GM18868 (cell line): ENCODE data around the gene YOD1.

ENCODE experiments used
- ATAC-seq: cut with Tn5 transposase; IDR thresholded peaks from one replicate; pipeline ENCODE4 v1.9.1; 2021; ENCODE audit warnings: mild to moderate bottlenecking, moderate library complexity; ENCODE audit not compliant: unreplicated experiment

Gene YOD1

DNA sequence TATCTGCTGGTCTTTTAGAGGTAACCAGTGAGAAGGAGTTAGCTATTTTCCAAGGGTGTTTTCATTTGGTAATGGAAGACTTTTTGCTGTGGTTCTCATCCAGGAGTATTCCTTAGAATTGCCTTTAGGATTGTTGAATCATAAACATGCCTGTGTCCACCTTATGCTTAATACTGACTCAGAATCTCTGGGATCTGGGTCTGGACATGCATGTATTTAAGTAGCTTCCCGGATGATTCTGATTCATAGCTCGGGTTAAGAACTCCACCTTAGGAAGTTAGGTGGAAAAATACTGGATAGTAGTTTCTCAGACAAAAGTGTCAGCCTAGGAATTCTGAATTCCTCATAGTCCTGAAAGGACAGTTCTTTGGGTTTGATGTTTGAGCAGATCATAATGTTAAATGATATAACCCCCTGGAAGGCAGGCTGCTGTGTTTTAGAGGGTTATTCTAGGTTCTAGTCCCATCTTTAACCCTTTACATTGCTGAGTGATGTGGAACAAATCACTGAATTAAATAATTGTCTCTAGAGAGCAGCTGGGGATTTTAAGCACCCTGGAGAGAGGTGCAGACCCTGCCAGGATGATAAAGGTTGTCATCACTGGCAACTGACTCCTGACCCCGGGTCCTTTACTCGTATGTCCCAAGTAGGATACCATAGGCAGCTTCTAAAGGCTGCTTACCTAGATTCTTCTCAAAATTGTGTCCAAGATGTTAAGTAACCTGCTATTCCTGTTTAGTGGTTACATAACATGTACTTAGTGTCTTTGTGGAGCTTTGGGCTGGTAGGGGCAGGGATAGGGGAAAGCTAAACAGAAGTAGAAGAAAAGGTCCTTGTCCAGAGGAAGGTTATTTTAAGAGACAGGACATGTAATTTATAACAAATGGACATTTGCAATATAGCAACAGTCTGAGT lies 23.2 kb upstream of the YOD1 start:
- ATAC-seq = no peak

DNA sequence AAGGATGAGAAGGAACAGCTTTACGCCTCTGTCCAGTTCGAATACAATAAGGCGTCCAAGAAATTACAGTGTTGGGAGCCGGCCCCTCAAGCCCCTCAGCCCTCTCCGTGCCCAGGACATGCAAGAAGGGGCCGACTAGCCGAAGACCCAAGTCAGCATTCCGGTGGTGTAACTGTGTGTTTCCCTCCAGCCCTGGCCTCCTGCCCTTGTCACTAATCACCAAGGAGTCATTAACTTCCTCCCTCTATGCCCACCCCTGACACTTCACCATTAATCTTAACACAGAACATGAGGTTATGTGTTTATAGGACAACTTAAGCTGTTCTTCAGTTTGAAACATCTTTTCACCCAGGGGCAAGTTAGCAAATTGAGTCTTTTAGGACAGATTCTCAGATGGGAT lies 21.2 kb upstream of the YOD1 start:
- no peak for ATAC-seq

DNA sequence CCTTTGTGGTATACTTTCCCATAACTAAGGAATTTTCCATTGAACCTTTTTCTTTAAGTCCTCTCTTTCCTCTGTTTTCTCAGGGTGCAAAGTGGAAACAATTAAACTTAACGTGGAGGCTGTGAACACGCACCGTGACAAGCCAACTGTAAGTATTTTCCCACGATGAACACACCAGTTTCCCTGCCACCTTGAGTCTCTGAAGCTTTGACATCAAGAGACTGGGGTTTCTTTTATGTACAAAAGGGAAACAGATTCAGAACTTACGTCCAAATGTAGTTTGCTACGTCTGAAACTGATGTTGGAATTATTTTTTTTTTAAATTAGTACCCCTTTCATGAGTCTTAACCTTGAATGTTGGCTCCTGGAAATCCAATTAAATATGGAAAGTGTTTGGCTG lies 20.4 kb upstream of the YOD1 start:
- ATAC-seq = no peak

DNA sequence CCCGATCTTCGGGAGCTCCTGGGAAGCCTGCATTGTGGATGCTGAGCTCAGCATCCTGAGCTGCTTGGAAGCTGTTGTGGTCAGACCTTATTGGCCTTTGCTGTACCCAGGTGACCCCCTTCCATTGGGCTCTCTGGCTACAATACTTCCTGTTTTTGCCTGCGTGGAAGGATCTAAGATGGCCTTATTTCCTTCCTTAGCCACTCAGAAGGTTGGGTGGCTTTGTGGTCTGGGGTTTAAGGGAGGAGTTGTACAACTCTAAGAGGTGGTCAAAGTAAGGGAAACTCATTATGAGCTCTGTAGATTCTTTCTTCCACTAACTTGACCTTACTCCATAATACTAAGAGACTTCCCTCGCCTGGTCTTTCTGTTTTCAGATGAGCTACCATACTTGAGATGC lies 19.8 kb upstream of the YOD1 start:
- no peak for ATAC-seq

DNA sequence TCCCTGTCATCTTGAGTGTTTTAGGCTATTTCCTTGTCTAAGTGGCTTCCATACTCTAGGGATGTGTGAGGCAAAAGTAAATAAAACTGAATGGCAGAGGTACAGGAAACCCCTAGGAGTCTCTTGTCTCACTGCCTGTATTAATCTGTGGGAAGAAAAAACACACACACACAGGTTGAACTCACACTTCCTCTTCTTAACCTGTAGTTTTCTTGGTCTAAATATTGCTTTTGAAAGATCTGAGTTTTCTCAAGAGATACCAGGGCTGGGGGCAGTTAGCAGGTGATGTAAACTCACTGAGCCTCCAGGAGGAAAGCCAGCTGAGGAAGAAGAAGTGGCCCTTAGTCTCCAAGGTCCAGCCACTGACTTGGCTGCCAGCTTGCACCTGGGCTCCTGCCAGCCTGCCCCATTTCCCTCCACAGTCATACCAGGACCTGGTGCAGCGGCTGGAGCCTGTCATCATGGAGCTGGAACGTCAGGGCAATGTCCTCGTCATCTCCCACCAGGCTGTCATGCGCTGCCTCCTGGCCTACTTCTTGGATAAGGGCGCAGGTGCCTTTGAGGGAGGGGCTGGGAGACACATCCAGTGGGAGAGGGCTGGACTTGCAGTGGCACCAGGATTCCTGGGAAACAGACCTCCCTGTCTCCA lies 19.0 kb upstream of the YOD1 start:
- ATAC-seq = peak; percentile 62

DNA sequence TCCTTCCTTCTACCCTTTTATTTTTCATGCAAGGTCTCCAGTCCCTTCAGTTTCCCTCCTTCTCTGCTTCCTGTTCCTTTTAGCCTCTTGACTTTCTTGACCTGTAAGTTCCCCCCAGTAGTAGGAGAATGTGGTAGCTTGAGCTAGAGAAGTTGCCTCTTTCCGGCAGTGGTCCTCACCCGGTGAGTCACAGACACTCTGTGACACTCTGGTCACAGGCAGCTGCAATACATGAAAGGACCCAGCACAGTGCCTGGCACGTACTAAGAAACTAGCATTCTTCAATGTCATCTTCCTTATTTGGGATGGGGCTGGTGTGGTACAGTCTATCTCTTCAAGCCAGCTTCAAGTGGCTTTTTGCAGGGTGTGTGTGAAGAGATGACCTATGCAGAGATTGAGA lies 18.1 kb upstream of the YOD1 start:
- ATAC-seq = no peak

DNA sequence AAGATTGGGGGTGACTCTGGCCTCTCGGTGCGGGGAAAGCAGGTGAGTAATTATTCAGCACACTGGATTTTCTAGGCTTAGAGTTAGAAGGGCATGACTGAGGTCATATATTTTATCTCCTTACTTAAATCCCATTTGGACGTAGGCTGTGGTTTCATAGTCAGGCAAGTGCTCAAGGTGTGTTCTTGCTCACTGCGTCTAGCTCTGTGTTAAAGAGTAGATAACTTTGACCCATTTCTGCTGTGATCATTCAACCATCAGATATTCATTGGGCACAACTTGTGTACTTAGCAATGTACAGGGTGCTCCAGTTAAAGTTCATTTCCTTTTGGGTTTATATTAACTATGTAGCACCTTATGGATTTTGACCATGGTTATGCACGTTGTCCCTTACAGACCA lies 16.7 kb upstream of the YOD1 start:
- no peak for ATAC-seq

DNA sequence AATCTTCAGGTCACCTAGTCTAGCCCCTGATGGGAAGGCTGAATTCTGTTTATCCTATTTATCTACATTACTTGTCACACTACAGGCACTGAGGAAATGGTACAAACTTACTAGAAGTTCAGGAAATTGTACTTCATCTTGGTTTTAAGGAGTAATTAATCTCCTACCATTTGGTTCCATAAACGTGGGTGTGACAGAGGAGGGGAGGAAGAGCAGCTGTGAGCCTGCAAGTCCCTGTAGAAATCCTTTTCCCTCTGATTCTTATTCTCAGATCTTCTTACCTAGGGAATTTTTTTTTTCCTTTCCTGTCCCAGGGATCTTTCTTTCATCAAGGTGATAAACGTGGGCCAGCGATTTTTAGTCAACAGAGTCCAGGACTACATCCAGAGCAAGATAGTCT lies 16.2 kb upstream of the YOD1 start:
- ATAC-seq = no peak

DNA sequence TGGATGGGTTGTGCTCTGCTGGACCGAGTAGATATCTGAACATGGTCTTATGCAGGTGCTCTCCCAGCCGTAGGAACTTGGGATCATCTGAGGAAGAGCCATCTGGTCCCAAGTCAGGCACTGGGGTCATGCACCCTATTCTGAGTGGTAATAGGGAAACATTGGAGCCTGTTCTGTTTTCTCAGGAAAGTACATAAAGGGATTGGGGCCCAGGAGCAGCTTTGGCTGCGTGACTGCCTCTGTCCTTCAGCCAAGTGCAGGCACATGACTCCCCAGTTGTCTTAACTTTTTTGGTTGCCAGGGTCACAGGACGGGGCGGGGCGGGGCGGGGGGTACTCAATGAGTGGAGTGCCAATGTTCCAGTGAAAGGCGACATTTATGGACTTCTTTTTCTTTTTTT lies 13.6 kb upstream of the YOD1 start:
- no peak for ATAC-seq

DNA sequence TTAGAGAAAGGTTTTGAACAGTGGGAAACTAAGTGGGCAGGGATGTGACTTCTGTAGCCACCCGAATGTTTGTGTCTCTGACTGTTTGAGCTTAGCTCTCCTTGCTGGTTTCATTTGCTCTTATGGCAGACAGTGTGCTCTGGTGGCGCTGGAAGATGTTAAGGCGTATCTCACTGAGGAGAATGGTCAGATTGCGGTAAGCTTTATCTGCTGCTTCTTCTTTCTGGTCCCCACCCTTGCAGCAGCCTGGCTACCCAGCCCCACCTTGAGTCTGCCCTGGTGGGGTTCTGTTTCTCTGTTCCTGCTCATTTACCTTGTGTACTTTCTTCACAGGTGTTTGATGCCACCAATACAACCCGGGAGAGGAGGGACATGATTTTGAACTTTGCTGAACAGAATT lies 12.0 kb upstream of the YOD1 start:
- ATAC-seq = no peak

DNA sequence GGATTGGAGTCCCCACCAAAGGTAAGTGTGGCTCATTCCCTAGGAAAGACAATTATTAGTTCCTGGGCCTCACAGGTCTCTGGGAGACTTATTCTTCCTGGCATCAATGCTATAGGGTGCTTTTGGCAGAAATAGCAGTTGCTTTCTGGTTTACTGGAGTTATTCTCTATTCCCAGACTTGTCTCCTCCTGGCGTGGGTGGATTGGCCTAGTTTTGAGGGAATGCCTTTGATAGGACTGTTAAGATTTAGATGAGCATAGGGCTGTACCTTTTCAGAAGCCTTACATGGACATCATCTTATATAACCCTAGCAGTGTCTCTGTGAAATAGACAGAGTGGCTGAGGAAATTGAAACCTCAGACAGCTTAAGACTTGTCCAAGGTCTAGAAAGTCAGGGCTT lies 11.1 kb upstream of the YOD1 start:
- no peak for ATAC-seq

DNA sequence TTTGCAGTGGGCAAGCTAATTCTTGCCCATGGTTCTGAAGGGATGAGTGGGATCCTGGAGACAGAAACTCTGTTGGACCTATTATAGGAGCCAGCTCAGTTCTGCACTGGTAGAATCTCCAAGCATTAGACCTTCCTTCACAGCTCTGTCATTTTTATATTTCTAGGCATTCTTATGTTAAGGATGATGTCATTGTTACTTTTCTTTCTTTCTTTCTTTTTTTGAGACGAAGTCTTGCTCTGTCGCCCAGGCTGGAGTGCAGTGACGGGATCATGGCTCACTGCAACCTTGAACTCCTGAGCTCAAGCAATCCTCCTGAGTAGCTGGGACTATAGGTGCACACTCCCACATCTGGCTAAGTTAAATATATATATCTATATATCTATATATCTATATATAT lies 9.6 kb upstream of the YOD1 start:
- ATAC-seq = no peak

DNA sequence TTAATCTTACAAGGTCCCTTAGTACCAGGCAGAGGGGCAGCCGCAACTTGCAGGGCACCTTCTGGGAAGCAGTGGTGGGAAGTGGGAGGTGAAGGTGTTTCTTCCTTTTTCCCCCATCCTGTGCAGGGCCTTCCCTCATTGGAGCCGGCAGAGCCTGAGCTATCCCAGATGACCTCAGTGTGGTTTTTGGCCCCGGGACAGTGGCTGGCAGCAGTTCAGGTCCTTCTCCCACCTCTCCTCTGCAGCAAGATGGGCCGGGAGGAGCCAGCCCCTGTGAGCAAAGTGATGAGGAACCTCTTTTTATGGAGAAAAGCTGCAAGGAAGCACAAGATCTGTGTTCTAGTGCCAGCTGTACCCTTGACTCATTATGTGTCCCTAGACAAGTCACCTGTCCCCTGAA lies 8.9 kb upstream of the YOD1 start:
- no peak for ATAC-seq

DNA sequence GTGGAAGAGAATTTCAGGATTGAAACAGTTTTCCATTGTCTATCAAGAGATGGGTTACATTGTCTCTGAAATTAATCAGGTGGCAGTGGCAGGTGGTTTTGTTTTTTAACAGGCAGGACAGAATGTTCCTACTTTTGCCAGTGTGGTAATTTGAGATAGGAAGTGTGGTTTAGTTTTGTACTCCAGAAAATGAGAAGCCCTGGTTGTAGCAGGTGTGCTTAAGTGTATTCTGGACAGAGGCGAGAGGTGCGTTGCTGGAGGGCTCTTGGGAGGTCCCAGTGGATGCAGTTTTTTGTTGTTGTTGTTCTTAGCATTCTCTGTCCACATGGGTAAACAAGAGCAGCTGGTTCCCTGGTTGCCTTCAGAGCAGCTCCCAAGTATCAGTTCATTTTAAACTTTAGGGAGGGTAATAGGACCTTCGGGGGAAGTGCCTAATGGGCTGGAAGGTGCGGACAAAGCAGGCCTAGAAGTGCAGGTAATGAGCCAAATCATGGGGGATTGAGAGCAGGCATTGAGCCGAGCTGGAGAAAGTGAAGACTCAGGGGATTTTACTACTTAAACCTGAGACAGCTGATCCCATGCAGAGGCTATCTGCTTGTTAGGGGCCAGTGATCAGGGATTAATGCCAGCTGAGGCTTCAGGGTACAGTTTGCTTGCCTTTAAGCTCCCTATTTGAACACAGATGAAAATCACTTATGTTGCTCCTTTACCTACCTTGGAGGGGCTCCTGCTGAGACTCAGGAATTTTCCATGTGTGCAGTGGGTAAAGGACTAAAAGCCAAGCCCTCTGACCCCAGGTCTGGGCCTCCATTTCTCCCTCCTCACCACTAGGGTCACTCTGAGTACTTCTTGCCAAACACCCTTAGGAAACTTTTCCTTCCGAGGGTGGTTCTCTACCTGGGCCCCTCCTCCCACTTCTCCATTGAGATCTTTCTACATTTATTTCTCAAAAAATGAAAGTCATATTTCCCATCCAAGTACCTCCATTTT lies 8.2 kb upstream of the YOD1 start:
- no peak for ATAC-seq

DNA sequence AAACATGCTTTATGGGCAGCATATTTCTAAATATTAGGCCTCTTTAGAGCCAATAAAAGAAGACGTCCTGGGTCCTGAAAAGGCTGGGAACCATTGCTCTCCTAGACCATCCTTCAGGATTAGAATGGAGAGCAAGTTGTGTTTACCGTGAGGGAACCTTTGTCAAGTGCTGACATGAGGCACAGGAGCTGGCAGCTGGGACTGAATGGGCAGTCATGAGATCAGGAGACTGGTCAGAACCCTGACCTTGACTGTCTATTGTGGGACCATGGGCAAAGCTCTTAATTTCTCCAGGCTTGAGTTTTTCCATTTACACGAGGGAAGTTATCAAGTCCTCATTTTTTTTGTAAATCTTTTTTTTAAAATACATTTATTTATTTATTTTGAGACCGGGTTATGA lies 7.2 kb upstream of the YOD1 start:
- ATAC-seq = no peak

DNA sequence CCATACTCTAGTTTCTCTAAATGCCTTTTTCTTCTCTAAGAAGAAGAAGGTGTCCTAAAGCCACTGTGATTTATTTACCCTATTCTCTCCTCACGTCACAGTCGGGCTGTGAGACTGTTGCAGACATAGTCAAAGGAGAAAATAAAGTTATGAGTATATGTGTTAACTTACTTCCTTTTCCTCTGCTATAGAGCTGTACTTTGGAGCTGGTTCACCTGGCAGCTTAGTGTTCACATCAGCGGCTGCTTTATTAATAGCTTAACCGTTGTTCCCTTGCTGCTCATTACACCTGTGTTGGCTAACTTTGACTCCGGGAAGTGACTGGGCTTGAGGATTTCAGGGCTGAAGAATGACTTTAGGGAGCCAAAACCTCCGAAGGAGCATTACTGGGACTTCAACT lies 5.7 kb upstream of the YOD1 start:
- ATAC-seq = no peak

DNA sequence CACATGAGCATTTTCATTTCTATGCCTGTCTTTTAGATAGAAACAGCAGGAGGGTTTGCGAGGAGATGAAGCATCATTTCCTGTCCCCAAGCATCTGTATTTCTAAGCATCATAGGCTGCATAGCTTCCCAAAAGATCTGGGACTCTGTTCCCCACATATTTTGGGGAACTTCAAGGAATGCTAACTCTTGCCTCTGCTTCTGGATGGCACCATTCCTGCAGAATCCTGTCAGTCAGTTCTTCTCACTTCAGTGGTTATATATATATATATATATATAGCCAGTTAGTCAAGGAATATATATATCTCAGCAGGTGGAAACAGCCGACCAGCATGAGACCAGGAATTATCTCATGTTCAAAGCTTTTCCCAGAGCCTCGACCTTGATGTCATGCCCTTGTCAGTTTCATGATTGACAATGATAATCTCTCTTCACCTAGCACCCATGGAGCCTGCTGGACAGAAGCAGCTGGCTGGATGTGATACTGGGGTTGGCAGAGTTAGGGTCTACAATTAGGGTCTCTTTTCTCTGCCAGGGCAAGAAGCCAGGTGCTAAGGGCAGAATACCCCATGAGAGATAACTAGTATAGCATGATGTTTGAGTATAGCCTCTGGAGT lies 4.5 kb upstream of the YOD1 start:
- ATAC-seq = no peak

DNA sequence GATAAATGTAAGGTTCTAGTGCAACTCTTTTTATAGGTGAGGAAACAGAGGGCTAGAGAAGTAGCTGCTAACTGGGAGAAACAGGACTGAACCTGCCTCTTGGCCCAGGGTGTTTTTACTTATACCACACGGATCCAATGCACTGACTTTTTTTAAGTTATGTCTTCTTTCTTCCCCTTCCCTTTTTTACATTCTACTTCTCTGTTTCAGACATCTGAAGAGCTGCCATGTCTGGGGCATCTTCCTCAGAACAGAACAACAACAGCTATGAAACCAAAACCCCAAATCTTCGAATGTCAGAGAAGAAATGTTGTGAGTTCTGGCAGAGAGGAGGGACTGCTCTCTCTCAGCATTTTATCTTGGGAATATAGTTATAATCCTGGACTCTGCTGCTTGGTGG lies 3.5 kb upstream of the YOD1 start:
- no peak for ATAC-seq

DNA sequence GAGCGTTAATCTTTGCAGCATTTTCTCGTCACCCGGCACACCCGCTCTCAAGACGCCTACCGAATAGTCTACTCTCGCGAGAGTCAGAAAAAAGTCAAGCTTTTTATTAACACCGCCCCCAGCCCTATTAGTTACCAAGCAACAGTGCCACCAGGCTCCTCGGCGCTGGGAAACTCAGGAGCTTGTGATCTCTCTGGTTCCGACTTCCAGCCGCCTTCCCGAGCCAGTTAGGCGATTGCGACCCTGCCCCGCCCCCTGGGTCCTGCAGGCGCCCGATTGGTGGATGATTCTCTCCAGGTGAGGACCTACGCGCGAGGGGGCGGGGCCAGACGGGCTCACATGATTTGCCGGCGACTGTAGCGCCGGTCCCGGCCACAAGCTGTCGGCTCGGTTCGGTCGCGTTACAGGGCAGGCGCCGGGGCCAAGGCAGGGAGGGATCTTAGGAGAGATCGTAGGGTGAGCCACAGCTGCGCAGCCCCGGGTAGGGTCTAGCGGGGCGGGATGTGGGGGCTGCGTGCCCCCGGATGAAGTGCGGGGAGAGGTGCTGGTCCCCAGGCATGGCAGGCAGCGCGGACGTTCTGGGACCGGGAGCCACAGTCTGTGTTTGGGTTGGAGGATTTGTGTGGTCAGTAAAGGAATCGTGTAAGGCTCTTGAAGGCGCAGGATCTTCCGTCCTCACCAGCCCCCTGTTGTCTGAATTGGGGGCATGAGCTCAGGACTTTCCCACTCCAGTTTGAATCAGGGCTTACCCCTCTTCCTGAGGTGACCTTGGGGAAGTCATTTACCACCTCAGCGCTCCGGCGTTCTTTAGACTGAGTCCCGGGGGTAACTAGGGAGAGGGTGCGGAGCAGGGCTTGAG lies 2.1 kb upstream of the YOD1 start, which contains the start of gene PFKFB2:
Gene PFKFB2 (plus strand): TSS at position 365 of the 859 bp plus-strand sequence. CDS start 1,443 bp downstream, outside the sequence.
- ATAC-seq = peak; percentile 84
